ENCODE measurements around the gene MYD88.
"Not testable (repeated sequence)": the region's sequence is repeated elsewhere in the genome, so short reads cannot be mapped to it uniquely, and the experiment has no call there.

MYD88 gene

GRCh38 chr3:38125305-38126120 lies 12.9 kb upstream of the MYD88 start:
- FAIRE-seq (no peak), DNase-seq (ENCODE audit: low spot score) (no peak)

- DNase-seq (ENCODE audit: low spot score) (no peak), FAIRE-seq (no peak)
These were observed 12.2 kb upstream of the MYD88 start for GRCh38 chr3:38126121-38126892.

- FAIRE-seq (no peak), DNase-seq (ENCODE audit: low spot score) (no peak)
These were observed 10.7 kb upstream of the MYD88 start for GRCh38 chr3:38127611-38128302.

GRCh38 chr3:38128303-38128655 lies 10.2 kb upstream of the MYD88 start:
- FAIRE-seq (no peak), DNase-seq (ENCODE audit: low spot score) (no peak)

GRCh38 chr3:38129058-38129457 lies 9.4 kb upstream of the MYD88 start:
- FAIRE-seq (no peak), DNase-seq (ENCODE audit: low spot score) (no peak)

- no peak for FAIRE-seq
- no peak for DNase-seq (ENCODE audit: low spot score)
These were observed 7.8 kb upstream of the MYD88 start for GRCh38 chr3:38130631-38131065.

- DNase-seq (ENCODE audit: low spot score) (no peak), FAIRE-seq (no peak)
These were observed 6.7 kb upstream of the MYD88 start for GRCh38 chr3:38131621-38132369.

GRCh38 chr3:38133209-38133556 lies 5.3 kb upstream of the MYD88 start:
- DNase-seq (ENCODE audit: low spot score): no peak
- no peak for FAIRE-seq

- DNase-seq (ENCODE audit: low spot score): no peak
- FAIRE-seq: no peak
These were observed 4.7 kb upstream of the MYD88 start for GRCh38 chr3:38133557-38134405.

- not testable (repeated sequence) for DNase-seq (ENCODE audit: low spot score); FAIRE-seq
These were observed 3.8 kb upstream of the MYD88 start for GRCh38 chr3:38134517-38135143.

GRCh38 chr3:38135621-38136277 lies 2.7 kb upstream of the MYD88 start:
- not testable (repeated sequence) for FAIRE-seq

GRCh38 chr3:38136393-38136776 lies 2.1 kb upstream of the MYD88 start:
- DNase-seq (ENCODE audit: low spot score) (no peak), FAIRE-seq (no peak)

More at GRCh38 chr3:38135621-38136277, 2.7 kb upstream of the MYD88 start:
- not testable (repeated sequence) for DNase-seq (ENCODE audit: low spot score)

GRCh38 chr3:38136777-38137614 lies 1.5 kb upstream of the MYD88 start, which contains the start of gene ACAA1:
ACAA1 (minus strand) TSS chr3:38137127; CDS start chr3:38137035, 92 bp downstream.
- DNase-seq (ENCODE audit: low spot score) (peak; percentile 99), FAIRE-seq (peak; percentile 68)

- no peak for DNase-seq (ENCODE audit: low spot score)
These were observed 679 bp upstream of the MYD88 start for GRCh38 chr3:38137615-38138348.

GRCh38 chr3:38139191-38139590 lies 730 bp downstream of the MYD88 start:
- no peak for FAIRE-seq
- no peak for DNase-seq (ENCODE audit: low spot score)

More at GRCh38 chr3:38137615-38138348, 679 bp upstream of the MYD88 start:
- no peak for FAIRE-seq

GRCh38 chr3:38139652-38140051 lies 1.2 kb downstream of the MYD88 start:
- FAIRE-seq (no peak), DNase-seq (ENCODE audit: low spot score) (no peak)

GRCh38 chr3:38140326-38141172 lies 2.1 kb downstream of the MYD88 start:
- no peak for FAIRE-seq
- DNase-seq (ENCODE audit: low spot score): no peak
